GM21723 (cell line): Measurements from ENCODE around the gene SELENOP.
"Not testable (repeated sequence)": the region's sequence is repeated elsewhere in the genome, so short reads cannot be mapped to it uniquely, and the experiment has no call there.

ENCODE experiments used
- ATAC-seq: cut with Tn5 transposase; IDR thresholded peaks from one replicate; pipeline ENCODE4 v1.9.1; 2021; ENCODE audit warnings: mild to moderate bottlenecking, moderate library complexity; ENCODE audit not compliant: unreplicated experiment

The SELENOP gene

GRCh38 chr5:42811591-42812446, at the start of gene SELENOP:
SELENOP (minus strand) TSS chr5:42811892; CDS start chr5:42808353, 3,539 bp downstream.
- ATAC-seq, result no peak

GRCh38 chr5:42858687-42859086, 47.0 kb upstream of the SELENOP start:
- ATAC-seq, result no peak

- no peak for ATAC-seq
Observed at GRCh38 chr5:42858031-42858643, 46.4 kb upstream of the SELENOP start.

- ATAC-seq, result no peak
Observed at GRCh38 chr5:42855811-42856210, 44.1 kb upstream of the SELENOP start.

GRCh38 chr5:42855386-42855785, 43.7 kb upstream of the SELENOP start:
- no peak for ATAC-seq

GRCh38 chr5:42854795-42855194, 43.1 kb upstream of the SELENOP start:
- no peak for ATAC-seq

GRCh38 chr5:42852826-42853225, 41.1 kb upstream of the SELENOP start:
- ATAC-seq, result no peak

GRCh38 chr5:42851481-42851880, 39.8 kb upstream of the SELENOP start:
- ATAC-seq, result no peak

GRCh38 chr5:42848545-42848944, 36.9 kb upstream of the SELENOP start:
- no peak for ATAC-seq

GRCh38 chr5:42844408-42844807, 32.7 kb upstream of the SELENOP start:
- not testable (repeated sequence) for ATAC-seq

- ATAC-seq, result no peak
Observed at GRCh38 chr5:42843675-42844292, 32.1 kb upstream of the SELENOP start.

GRCh38 chr5:42842921-42843641, 31.4 kb upstream of the SELENOP start:
- ATAC-seq, result no peak

- ATAC-seq, result no peak
Observed at GRCh38 chr5:42840842-42841567, 29.3 kb upstream of the SELENOP start.

GRCh38 chr5:42840269-42840668, 28.6 kb upstream of the SELENOP start:
- ATAC-seq, result no peak

GRCh38 chr5:42839196-42839595, 27.5 kb upstream of the SELENOP start:
- no peak for ATAC-seq

- no peak for ATAC-seq
Observed at GRCh38 chr5:42837601-42838000, 25.9 kb upstream of the SELENOP start.

- ATAC-seq, result no peak
Observed at GRCh38 chr5:42836070-42836769, 24.5 kb upstream of the SELENOP start.

GRCh38 chr5:42832060-42832459, 20.4 kb upstream of the SELENOP start:
- no peak for ATAC-seq

GRCh38 chr5:42830924-42831323, 19.2 kb upstream of the SELENOP start:
- ATAC-seq, result no peak

- ATAC-seq, result no peak
Observed at GRCh38 chr5:42828671-42829070, 17.0 kb upstream of the SELENOP start.
